ENCODE results near the gene KCTD16.

DNA sequence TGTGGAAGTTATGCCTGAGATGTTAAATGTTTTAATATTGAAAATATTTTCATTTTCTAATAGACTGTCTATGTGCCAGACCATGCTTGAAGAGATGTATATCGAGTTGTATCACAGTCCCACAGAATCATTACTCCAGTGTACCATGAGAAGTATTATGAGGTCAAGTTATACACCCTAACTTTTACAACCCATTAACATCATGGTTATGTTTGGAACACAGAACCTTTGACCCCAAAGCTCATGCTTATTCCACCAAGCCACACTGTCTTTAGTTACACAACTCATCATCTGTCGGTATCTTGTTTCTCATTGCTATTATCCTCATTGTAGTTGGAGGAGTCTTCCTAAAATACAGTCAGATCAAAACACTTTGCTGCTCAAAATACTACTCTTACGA, 248.0 kb downstream of the KCTD16 start:
- TF ChIP-seq, protein P1, sequence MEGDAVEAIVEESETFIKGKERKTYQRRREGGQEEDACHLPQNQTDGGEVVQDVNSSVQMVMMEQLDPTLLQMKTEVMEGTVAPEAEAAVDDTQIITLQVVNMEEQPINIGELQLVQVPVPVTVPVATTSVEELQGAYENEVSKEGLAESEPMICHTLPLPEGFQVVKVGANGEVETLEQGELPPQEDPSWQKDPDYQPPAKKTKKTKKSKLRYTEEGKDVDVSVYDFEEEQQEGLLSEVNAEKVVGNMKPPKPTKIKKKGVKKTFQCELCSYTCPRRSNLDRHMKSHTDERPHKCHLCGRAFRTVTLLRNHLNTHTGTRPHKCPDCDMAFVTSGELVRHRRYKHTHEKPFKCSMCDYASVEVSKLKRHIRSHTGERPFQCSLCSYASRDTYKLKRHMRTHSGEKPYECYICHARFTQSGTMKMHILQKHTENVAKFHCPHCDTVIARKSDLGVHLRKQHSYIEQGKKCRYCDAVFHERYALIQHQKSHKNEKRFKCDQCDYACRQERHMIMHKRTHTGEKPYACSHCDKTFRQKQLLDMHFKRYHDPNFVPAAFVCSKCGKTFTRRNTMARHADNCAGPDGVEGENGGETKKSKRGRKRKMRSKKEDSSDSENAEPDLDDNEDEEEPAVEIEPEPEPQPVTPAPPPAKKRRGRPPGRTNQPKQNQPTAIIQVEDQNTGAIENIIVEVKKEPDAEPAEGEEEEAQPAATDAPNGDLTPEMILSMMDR (IDR thresholded peaks at IDR 0.05): no peak
- no peak for TF ChIP-seq POLR2A (IDR thresholded peaks at IDR 0.05)

Measured in heart left ventricle (tissue), 13 donors.